B cell (primary cell): ENCODE results near the gene QPCT.

Experiments used
- EZH2 ChIP-seq: IDR thresholded peaks from 2 replicates; pipeline ENCODE4 v1.6.1; 2012; ENCODE audit warnings: borderline replicate concordance, low read depth, mild to moderate bottlenecking, moderate library complexity, low read length; ENCODE audit not compliant: insufficient read depth, poor library complexity, severe bottlenecking
- TF ChIP-seq, protein P1 (sequence below): fragments of 200-600 bp; IDR thresholded peaks from one replicate; pipeline ENCODE4 v1.8.0; 2022; ENCODE audit warnings: antibody characterized with exemption, mild to moderate bottlenecking

DNA sequence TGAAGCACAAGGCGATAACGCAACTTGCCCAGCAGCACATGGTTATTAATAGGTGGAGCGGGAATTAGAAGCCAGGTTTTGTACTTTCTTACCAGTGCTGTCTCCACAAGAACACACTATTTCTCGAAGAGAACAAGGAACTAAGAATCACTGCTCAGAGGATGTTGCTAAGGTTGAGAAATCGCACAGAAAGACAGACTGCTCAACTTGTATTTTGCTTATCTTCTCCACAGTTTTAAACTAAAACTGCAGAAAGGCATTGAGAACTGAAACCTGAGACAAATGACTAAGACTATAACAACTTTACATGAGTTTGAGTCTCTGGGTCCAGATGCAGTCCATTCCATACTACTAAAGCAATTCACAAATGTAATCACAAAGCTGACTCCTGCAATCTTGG is 26.0 kb upstream of the QPCT start:
- TF ChIP-seq, protein P1, sequence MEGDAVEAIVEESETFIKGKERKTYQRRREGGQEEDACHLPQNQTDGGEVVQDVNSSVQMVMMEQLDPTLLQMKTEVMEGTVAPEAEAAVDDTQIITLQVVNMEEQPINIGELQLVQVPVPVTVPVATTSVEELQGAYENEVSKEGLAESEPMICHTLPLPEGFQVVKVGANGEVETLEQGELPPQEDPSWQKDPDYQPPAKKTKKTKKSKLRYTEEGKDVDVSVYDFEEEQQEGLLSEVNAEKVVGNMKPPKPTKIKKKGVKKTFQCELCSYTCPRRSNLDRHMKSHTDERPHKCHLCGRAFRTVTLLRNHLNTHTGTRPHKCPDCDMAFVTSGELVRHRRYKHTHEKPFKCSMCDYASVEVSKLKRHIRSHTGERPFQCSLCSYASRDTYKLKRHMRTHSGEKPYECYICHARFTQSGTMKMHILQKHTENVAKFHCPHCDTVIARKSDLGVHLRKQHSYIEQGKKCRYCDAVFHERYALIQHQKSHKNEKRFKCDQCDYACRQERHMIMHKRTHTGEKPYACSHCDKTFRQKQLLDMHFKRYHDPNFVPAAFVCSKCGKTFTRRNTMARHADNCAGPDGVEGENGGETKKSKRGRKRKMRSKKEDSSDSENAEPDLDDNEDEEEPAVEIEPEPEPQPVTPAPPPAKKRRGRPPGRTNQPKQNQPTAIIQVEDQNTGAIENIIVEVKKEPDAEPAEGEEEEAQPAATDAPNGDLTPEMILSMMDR: no peak
- TF ChIP-seq EZH2: no peak
